ENCODE results near the gene KLK13. TPM values are rescaled to one million over a fixed set of nuclear protein-coding genes. Genes with fewer than 3 reads are reported as not detected.

KLK13 gene
- total RNA-seq, 2 donors from 2014 or later: not detected

DNA sequence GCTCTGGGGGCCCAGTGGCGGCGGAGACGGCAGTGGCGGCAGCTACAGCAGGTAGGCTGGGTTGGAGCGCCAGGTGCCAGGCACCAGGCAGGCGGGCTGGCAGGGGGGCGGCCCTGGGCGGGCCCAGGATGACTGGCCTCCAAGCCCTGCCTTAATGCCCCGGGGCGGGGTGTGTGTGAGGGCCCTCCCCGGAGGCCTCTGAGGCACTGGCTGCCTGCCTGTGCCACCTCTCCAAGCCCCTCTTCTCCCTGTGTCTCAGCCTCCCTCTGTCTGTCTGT is 38.4 kb downstream of the KLK13 start, which contains the start of gene KLK11:
Gene KLK11, minus strand, starts transcription at position 63 of the 278 bp plus-strand sequence. CDS start 985 bp downstream, outside the sequence.
- DNase-seq: no peak
- Histone ChIP-seq H3K4me3 (no peak within 1 kb of the TSS), H3K9ac (ENCODE audit: low read depth in 2 of 2, low read length in 2 of 2) (no peak within 1 kb of the TSS), H3K36me3 (no peaks in the 10 kb centered on the region), H3K27ac (no peak within 1 kb of the TSS), H3K9me3 (no peaks in the 10 kb centered on the region), H3K4me1 (no peaks in the 10 kb centered on the region), H3K27me3 (peaks cover 7% of the 10 kb centered on the region)
- intact Hi-C loops (cut with DNase I): loop anchor here (10.0 kb wide), 1 partner anchor 148 kb away; no protein-coding TSS in a partner anchor
- TF ChIP-seq, protein P1, sequence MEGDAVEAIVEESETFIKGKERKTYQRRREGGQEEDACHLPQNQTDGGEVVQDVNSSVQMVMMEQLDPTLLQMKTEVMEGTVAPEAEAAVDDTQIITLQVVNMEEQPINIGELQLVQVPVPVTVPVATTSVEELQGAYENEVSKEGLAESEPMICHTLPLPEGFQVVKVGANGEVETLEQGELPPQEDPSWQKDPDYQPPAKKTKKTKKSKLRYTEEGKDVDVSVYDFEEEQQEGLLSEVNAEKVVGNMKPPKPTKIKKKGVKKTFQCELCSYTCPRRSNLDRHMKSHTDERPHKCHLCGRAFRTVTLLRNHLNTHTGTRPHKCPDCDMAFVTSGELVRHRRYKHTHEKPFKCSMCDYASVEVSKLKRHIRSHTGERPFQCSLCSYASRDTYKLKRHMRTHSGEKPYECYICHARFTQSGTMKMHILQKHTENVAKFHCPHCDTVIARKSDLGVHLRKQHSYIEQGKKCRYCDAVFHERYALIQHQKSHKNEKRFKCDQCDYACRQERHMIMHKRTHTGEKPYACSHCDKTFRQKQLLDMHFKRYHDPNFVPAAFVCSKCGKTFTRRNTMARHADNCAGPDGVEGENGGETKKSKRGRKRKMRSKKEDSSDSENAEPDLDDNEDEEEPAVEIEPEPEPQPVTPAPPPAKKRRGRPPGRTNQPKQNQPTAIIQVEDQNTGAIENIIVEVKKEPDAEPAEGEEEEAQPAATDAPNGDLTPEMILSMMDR (IDR thresholded peaks at IDR 0.05): no peak

DNA sequence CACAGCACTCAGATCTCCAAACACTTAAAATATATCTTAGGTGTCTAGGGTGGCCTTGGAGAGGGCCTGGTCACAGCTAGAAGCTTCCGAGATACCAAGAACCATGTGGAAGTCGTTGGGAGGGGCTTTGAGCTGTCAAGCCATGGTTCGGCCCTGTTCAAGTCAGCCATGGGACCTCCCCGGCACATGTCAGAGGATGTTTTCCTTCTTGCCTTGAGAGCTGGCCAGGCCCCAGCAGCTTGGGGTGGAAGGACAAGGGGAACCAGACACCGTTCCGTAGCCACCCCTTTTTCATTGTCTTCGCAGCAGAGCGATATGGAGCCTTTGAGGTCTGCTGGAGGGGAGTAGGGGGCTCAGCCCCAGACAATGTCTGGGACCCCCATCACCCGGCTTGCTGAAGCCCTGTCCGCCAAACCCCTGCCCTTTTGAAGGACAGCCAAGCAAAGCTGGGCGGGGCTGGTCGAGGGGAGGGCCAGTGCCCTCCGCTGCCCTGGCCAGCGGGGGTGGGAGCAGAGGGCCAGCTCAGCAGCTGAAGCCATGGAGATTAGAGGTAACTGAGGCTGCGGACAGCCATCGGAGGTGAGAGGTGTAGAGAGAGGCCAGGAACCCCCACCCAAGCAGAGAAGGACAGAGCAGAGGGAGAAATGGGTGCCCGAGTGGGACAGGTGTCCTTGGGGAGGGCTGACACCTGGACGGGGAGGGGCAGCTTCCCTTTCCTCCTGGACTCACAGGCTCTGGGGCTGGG is 38.9 kb downstream of the KLK13 start:
- no peaks in the 10 kb centered on the region for H3K9me3 ChIP-seq
- no peak overlapping the region for H3K9ac ChIP-seq (ENCODE audit: low read depth in 2 of 2, low read length in 2 of 2)
- H3K36me3 ChIP-seq: no peaks in the 10 kb centered on the region
- intact Hi-C loops (cut with DNase I): loop anchor here (10.0 kb wide), 1 partner anchor 149 kb away; no protein-coding TSS in a partner anchor
- H3K27ac ChIP-seq: no peak overlapping the region
- no peaks in the 10 kb centered on the region for H3K4me1 ChIP-seq
- no peak overlapping the region for H3K4me3 ChIP-seq
- H3K27me3 ChIP-seq: peaks cover 7% of the 10 kb centered on the region
- DNase-seq: no peak
- TF ChIP-seq, protein P1 (IDR thresholded peaks at IDR 0.05): no peak

DNA sequence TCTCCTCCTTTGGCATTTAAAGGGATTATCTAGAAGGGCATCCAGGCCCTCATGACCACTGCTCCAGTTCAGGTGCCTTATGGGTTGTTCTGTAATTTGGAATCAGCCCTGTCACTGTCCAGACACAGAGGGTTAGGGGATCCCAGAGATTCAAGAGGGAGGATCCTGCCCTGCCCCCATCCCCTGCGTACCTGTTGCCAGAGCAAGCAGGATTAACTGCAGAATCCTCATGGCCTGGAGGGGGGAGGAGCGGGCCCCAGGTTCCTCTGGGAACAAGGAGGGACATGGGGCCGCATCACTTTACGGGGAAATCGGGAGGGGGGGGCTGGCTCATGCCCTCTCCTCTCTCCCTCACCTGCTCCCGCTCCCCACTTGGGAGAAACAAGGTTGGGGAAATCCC is 39.5 kb downstream of the KLK13 start:
- H3K9me3 ChIP-seq: no peaks in the 10 kb centered on the region
- H3K27me3 ChIP-seq: peaks cover 7% of the 10 kb centered on the region
- H3K4me1 ChIP-seq: no peaks in the 10 kb centered on the region
- DNase-seq: no peak
- no peak overlapping the region for H3K9ac ChIP-seq (ENCODE audit: low read depth in 2 of 2, low read length in 2 of 2)
- TF ChIP-seq, protein P1 (IDR thresholded peaks at IDR 0.05): no peak
- intact Hi-C loops (cut with DNase I): loop anchor here (10.0 kb wide), 1 partner anchor 149 kb away; no protein-coding TSS in a partner anchor
- H3K36me3 ChIP-seq: no peaks in the 10 kb centered on the region
- H3K27ac ChIP-seq: no peak overlapping the region
- H3K4me3 ChIP-seq: no peak overlapping the region

DNA sequence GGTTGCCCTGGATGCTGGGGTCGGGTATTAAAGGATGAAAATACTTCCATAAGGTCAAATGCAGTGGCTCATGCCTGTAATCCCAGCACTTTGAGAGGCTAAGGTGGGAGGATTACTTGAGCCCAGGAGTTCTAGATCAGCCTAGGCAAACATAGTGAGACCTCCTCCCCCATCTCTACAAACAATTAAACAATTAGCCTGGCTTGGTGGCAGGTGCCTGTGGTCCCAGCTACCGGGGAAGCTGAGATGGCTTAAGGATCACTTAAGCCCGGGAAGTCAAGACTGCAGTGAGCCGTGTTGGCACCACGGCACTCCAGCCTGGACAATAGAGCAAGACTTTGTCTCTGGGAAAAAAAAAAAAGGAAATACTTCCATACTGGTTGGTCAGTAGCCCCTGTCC is 40.0 kb downstream of the KLK13 start:
- Histone ChIP-seq H3K9ac (ENCODE audit: low read depth in 2 of 2, low read length in 2 of 2) (no peak overlapping the region), H3K9me3 (no peaks in the 10 kb centered on the region), H3K27ac (no peak overlapping the region), H3K36me3 (no peaks in the 10 kb centered on the region), H3K4me3 (no peak overlapping the region), H3K27me3 (peaks cover 7% of the 10 kb centered on the region), H3K4me1 (no peaks in the 10 kb centered on the region)
- DNase-seq: no peak
- intact Hi-C loops (cut with DNase I): loop anchor here (5.0 to 10.0 kb wide), 2 partner anchors 67 to 150 kb away; no protein-coding TSS in a partner anchor
- TF ChIP-seq, protein P1 (IDR thresholded peaks at IDR 0.05): no peak

DNA sequence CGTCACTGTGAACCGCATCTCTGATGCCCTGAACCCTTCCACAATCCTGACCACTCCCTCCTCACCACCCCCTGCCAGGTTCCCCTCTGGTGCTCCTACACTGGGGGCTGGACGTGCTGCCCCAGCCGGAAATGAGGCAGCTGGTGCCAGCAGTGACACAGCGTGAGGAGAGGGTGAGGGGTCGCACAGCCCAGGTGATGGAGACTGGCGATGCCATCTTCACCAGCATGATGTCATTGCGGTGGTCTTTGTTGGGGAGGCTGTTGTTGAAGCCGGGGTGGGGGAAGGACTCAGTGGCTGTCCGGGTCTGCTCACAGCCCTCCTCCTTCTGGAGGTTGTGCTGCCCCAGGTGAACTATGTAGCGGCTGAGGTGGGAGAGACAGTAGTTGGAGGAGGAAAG is 40.9 kb downstream of the KLK13 start:
- Histone ChIP-seq H3K9me3 (no peaks in the 10 kb centered on the region), H3K27me3 (peaks cover 13% of the 10 kb centered on the region), H3K4me3 (no peak overlapping the region), H3K27ac (no peak overlapping the region), H3K4me1 (peaks cover 6% of the 10 kb centered on the region), H3K36me3 (no peaks in the 10 kb centered on the region), H3K9ac (ENCODE audit: low read depth in 2 of 2, low read length in 2 of 2) (no peak overlapping the region)
- intact Hi-C loops (cut with DNase I): loop anchor here (5.0 to 10.0 kb wide), 2 partner anchors 68 to 151 kb away; no protein-coding TSS in a partner anchor
- DNase-seq: no peak
- TF ChIP-seq, protein P1 (IDR thresholded peaks at IDR 0.05): no peak
